Central memory CD8-positive, alpha-beta T cell (primary cell): ENCODE data around the gene SMARCAD1.
"Not testable (repeated sequence)": the region's sequence is repeated elsewhere in the genome, so short reads cannot be mapped to it uniquely, and the experiment has no call there.

Source experiments
- ATAC-seq: fragments of 150-1000 bp; cut with Tn5 transposase; replicated peaks from 2 replicates; pipeline ENCODE4 v1.10.0; 2022; ENCODE audit warnings: mild to moderate bottlenecking, moderate FRiP score, moderate number of reproducible peaks; ENCODE audit not compliant: poor library complexity, severe bottlenecking; ENCODE audit errors: extremely low read depth
- DNase-seq, 2 donors: peaks; one replicate each; pipeline ENCODE4 v3.0.0; 2021; ENCODE audit warnings: low spot score in 2 of 2
- H3K27ac Mint-ChIP-seq: one replicate; pipeline ENCODE4 v1.8.0; 2022; ENCODE audit warnings: low read depth, mild to moderate bottlenecking, moderate library complexity, mixed read lengths
- H3K27me3 Mint-ChIP-seq: one replicate; pipeline ENCODE4 v1.8.0; 2022; ENCODE audit warnings: mixed read lengths
- H3K36me3 Mint-ChIP-seq: one replicate; pipeline ENCODE4 v1.8.0; 2022; ENCODE audit warnings: mild to moderate bottlenecking, moderate library complexity, mixed read lengths; ENCODE audit not compliant: insufficient read depth
- H3K4me1 Mint-ChIP-seq: one replicate; pipeline ENCODE4 v1.8.0; 2022; ENCODE audit warnings: mixed read lengths
- H3K4me3 Mint-ChIP-seq: one replicate; pipeline ENCODE4 v1.8.0; 2022; ENCODE audit warnings: mild to moderate bottlenecking, moderate library complexity, mixed read lengths
- H3K9me3 Mint-ChIP-seq: one replicate; pipeline ENCODE4 v1.8.0; 2022; ENCODE audit warnings: mixed read lengths

Gene SMARCAD1

DNA sequence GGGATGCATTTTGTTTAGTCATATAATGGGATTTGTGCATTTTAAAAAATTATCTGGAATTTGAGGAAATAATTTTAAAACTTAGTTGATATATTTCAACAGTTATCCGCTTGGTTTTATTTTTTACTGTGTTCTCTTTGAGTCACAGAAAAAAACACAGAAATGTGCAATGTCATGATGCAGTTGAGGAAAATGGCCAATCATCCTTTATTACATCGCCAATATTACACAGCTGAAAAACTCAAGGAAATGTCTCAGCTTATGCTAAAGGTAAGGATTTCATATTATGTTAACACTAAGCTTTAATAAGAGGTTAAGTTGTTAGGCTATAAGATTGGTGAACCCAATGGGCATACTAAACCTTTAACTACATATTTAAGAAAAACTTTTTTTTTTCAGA lies 71.1 kb downstream of the SMARCAD1 start:
- Mint-ChIP-seq H3K4me1 (no peaks in the 10 kb centered on the region), H3K27ac (no peak overlapping the region), H3K36me3 (peaks cover 56% of the 10 kb centered on the region), H3K9me3 (no peaks in the 10 kb centered on the region), H3K4me3 (no peak overlapping the region), H3K27me3 (no peaks in the 10 kb centered on the region)
- DNase-seq (no peak), ATAC-seq (no peak)

DNA sequence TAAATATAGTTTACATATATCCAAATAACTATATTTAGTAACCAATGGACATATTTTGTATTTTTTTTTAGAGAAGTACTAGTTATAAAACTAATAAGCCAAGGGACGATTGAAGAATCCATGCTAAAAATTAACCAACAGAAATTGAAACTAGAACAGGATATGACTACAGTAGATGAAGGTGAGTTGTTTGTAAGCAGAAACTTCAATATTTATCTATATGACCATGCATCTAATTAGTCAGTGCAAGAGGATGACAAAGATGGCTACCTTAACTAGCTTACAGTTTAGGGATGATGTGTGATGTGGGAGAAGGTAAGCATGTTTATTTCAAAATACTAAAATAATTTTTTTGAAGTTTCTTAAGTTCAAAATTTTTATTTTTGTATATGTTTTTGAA lies 77.2 kb downstream of the SMARCAD1 start:
- no peak for ATAC-seq
- DNase-seq: no peak
- Mint-ChIP-seq H3K9me3 (no peaks in the 10 kb centered on the region), H3K27ac (no peak overlapping the region), H3K27me3 (no peaks in the 10 kb centered on the region), H3K4me3 (no peak overlapping the region), H3K36me3 (peaks cover 47% of the 10 kb centered on the region), H3K4me1 (no peaks in the 10 kb centered on the region)

DNA sequence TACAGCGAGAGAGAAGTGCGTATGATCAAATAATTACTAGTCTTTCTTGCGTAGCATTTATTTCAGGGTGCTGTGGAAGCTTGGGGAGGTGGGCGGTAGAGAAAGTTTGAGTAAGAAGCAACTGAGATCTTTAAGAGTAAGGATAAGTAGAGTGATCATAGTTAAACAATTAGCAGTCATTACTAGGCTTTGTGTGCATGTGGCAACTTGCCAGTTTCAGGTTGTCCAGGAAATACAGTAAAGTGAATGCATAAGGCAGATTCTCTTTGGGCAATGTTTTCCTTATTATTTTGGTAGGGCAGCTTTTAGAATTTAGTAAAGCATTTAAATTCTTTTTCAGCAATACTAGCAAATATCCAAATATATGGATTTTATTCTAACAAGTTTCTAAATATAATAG lies 78.0 kb downstream of the SMARCAD1 start:
- no peak overlapping the region for H3K27ac Mint-ChIP-seq

DNA sequence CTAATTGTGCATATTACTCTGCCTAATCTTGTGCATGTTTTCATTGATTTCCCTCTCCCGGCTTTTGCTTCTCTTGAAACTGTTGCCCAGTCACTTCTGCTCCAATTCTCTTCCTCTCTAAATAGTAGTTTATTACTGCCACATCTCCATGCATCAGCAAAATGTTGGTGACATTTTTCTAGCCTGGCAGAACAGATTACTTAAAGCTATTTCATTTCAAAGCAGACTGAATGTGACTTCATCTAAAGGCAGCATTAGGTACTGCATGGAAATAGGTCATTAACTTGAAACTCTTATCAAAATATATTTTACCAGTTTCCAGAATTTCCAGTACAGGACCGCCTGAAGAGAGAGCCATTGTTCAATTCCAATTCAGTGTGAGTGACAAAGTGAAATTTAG lies 82.6 kb downstream of the SMARCAD1 start:
- H3K4me1 Mint-ChIP-seq: no peaks in the 10 kb centered on the region
- H3K27ac Mint-ChIP-seq: peak overlapping the region; percentile 1
- H3K4me3 Mint-ChIP-seq: no peak overlapping the region
- H3K36me3 Mint-ChIP-seq: peaks cover 25% of the 10 kb centered on the region
- H3K27me3 Mint-ChIP-seq: no peaks in the 10 kb centered on the region
- no peaks in the 10 kb centered on the region for H3K9me3 Mint-ChIP-seq
- DNase-seq: no peak
- no peak for ATAC-seq

More for the DNA sequence above, 78.0 kb downstream of the SMARCAD1 start:
- ATAC-seq (no peak), DNase-seq (no peak)
- H3K9me3 Mint-ChIP-seq: no peaks in the 10 kb centered on the region
- H3K27me3 Mint-ChIP-seq: no peaks in the 10 kb centered on the region
- H3K4me3 Mint-ChIP-seq: no peak overlapping the region
- H3K4me1 Mint-ChIP-seq: no peaks in the 10 kb centered on the region
- peaks cover 49% of the 10 kb centered on the region for H3K36me3 Mint-ChIP-seq

DNA sequence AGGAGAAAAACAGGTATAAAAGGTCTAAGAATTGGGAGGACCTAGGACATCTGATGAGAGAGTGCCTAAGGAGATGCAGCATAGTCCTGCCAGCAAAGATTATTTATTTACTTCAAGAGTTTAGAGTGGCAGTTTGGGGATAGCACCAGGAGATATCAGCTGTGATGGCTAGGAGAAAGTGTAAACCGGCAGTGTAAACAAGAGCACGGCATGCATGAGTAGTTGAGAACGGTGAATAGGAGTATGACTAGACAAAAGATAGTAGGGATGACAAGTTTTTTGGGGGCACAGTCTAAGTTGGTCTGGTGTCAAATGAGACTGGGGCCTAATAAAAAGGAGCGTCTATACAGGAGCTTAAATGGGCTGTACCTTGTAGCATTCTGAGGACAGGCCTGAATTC lies 86.3 kb downstream of the SMARCAD1 start:
- H3K27ac Mint-ChIP-seq, H3K4me3 Mint-ChIP-seq, H3K4me1 Mint-ChIP-seq, ATAC-seq, H3K9me3 Mint-ChIP-seq, DNase-seq, H3K36me3 Mint-ChIP-seq, H3K27me3 Mint-ChIP-seq: not testable (repeated sequence)

DNA sequence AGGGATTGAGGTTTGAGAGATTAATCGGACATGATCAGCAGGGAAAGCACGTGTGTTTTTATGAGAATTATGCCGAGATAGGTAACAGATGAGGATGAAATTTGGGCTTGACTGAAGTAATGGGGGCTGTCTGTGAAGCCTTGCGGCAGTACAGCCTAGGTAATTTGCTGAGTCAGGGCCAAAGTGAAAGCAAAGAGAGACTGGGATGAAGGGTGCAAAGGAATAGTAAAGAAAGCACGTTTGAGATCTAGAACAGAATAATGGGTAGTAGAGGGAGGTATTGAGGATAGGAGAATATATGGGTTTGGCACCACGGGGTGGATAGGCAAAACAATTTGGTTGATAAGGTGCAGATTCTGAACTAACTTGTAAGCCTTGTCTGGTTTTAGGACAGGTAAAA lies 87.8 kb downstream of the SMARCAD1 start:
- not testable (repeated sequence) for ATAC-seq, H3K9me3 Mint-ChIP-seq, H3K4me3 Mint-ChIP-seq, H3K27ac Mint-ChIP-seq, DNase-seq, H3K27me3 Mint-ChIP-seq, H3K4me1 Mint-ChIP-seq, H3K36me3 Mint-ChIP-seq

DNA sequence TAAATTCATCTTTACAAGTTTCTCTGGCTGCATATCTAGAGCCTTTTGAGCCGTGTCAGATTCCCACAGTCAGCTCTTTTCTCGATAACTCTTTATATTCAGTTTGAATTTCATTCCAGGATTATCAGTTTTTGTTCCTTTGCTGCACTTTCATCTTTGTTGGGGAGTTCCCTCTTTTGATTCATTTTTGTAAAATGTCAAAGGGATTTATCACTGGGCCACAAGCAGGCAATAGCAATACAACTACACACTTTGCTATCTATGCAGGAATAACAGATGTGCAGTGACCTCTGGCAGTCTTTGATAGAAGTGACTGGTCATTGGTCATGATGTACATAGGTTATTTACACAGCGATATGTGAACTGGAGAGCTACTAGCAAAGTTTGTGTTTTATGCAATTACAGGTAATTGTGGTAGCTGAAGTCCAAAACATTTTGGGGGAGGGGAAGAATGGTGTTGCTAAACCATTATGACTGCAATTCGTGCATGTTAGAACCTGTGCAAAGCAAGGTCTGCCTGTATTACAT lies 91.1 kb downstream of the SMARCAD1 start:
- no peak overlapping the region for H3K4me3 Mint-ChIP-seq
- no peaks in the 10 kb centered on the region for H3K4me1 Mint-ChIP-seq
- ATAC-seq (no peak), DNase-seq (no peak)
- no peaks in the 10 kb centered on the region for H3K9me3 Mint-ChIP-seq
- H3K36me3 Mint-ChIP-seq: no peaks in the 10 kb centered on the region
- no peak overlapping the region for H3K27ac Mint-ChIP-seq
- no peaks in the 10 kb centered on the region for H3K27me3 Mint-ChIP-seq

DNA sequence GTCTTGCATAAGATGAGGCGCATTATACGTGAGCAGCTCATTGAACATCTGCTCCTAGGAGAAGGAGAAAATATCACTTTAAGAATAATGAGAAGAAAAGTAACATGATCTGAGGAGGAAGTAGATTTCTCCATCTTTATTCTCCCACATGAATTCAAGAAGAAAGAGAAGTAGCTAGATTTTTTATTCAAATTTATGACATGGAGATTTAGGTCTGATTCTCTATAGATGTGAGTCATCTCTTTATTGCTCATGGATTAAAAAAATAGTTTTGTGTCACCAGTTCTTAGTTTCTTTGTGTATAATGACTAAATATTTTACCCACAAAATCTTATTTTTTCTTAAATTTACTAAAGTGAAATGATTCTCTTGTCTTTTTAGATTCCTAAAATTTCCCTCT lies 94.5 kb downstream of the SMARCAD1 start:
- no peak for DNase-seq
- no peaks in the 10 kb centered on the region for H3K36me3 Mint-ChIP-seq
- no peaks in the 10 kb centered on the region for H3K9me3 Mint-ChIP-seq
- H3K4me1 Mint-ChIP-seq: no peaks in the 10 kb centered on the region
- no peak for ATAC-seq
- no peak overlapping the region for H3K4me3 Mint-ChIP-seq
- no peak overlapping the region for H3K27ac Mint-ChIP-seq
- no peaks in the 10 kb centered on the region for H3K27me3 Mint-ChIP-seq

DNA sequence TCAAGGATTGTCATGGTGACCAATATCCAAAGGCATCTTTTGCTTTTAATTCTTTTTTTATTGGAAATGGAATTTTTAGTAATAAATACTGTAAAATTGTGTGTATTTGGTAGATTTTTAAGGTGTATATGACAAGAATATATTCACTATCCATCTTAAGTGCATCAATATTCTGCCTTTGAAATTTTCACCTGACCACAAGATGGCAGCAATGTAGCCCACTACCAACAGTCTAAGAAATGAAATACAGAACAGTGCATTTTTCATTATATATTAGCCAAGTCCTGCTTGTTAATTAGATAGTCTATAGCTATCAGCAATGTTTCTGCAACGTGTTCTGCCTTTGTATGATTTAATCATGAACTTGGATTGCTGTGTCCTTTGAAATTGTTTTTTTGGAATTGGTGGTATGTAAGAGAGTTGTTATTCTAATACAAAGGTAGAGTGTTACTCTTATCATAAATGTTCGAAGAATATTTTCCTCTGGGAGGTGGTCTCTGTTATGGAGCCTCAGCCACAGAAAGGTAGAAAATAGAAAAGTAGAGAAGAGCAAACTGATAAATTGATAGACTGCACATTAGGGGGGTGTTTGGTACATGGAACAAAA lies 96.8 kb downstream of the SMARCAD1 start:
- DNase-seq (no peak), ATAC-seq (no peak)
- no peaks in the 10 kb centered on the region for H3K4me1 Mint-ChIP-seq
- no peaks in the 10 kb centered on the region for H3K36me3 Mint-ChIP-seq
- no peaks in the 10 kb centered on the region for H3K9me3 Mint-ChIP-seq
- no peak overlapping the region for H3K27ac Mint-ChIP-seq
- no peaks in the 10 kb centered on the region for H3K27me3 Mint-ChIP-seq
- H3K4me3 Mint-ChIP-seq: no peak overlapping the region

DNA sequence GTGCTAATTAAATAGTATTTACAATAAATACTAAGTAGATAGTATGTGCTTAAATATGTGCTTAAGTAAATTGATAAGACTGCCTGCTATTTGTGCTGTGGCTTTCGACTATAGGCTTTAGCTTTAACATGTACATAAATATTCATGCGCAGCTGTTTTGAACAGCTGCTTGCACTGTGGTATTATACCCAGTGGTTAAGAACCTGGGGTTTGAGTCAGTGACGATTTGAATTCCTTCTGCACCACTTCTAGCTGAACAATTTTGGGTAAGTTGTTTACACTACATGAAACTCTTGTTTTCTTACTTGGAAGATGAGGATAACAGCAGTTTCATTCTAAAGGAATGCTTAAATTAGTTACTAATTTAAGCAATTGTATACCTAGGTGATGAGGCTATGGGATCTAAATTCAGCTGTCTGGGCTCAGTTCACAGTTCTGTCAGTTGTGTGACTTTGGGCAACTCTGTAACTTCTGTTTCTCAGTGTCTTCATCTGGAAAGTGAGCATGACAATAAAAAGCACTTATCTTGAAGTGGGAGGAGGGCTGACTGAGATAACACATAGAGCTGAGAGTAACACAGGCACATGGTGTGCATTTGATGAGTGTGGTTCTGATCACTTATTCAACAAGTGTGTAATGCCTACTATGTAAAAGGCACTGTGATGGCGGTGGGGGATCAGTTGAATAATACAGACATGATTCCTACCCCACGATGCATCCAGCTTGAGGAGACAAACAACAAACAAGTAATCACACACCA lies 98.0 kb downstream of the SMARCAD1 start:
- Mint-ChIP-seq H3K36me3 (no peaks in the 10 kb centered on the region), H3K9me3 (no peaks in the 10 kb centered on the region), H3K27ac (no peak overlapping the region), H3K27me3 (no peaks in the 10 kb centered on the region), H3K4me1 (no peaks in the 10 kb centered on the region), H3K4me3 (no peak overlapping the region)
- no peak for ATAC-seq
- no peak for DNase-seq

DNA sequence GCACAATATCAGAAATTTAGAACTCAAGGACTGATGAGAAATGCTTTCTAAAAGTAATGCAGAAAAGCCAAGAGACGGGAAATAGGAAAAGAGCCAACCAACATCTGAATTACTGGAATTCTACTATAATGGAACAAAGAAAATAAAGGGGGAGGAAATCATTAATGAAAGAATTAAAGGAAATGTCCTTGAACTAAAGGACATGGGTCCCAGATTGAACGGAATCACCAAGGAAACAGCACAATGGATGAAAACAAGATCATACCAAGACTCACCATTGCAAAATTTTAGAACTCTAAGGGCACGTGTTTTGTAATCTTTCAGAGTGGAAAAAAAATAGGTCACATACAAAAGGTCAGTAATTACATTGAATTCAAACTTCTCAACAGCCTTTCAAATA lies 99.0 kb downstream of the SMARCAD1 start:
- Mint-ChIP-seq H3K27me3 (peaks cover 3% of the 10 kb centered on the region), H3K4me1 (no peaks in the 10 kb centered on the region), H3K9me3 (no peaks in the 10 kb centered on the region), H3K4me3 (no peak overlapping the region), H3K27ac (no peak overlapping the region), H3K36me3 (no peaks in the 10 kb centered on the region)
- ATAC-seq (no peak), DNase-seq (no peak)

DNA sequence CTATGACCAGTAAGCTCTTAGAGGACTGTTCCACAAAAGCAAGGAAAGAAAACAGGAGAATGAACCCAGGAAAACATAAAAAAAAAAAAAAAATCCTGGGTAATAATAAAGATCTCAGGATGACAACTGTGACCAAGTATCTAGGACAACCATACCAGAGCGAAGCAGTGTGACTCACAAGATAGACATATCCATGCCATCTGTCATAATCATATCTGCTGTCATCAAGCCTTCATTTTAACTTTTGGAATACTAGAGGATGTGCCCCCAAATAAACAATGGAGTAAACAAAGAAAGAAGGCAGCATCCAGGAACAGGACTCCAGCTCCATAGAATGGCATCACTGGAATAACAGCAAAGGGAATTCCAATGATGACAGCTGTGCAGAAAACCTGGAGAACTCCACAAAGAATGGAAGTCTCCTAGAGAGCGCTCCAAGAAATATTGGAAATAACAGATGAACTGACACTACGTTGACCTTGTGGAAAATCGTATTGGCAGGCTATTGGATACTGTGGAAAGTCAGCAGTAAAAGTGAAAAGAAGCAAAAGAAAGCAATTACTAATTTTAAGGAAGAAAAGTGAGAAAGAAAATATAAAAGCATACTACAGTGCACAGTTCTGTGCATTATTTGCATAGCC lies 99.7 kb downstream of the SMARCAD1 start:
- no peak for DNase-seq
- no peaks in the 10 kb centered on the region for H3K4me1 Mint-ChIP-seq
- H3K36me3 Mint-ChIP-seq: no peaks in the 10 kb centered on the region

DNA sequence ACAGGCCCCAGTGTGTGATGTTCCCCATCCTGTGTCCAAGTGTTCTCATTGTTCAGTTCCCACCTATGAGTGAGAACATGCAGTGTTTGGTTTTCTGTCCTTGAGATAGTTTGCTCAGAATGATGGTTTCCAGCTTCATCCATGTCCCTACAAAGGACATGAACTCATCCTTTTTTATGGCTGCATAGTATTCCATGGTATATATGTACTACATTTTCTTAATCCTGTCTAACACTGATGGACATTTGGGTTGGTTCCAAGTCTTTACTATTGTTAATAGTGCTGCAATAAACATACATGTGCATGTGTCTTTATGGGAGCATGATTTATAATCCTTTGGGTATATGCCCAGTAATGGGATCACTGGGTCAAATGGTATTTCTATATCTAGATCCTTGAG lies 112.3 kb downstream of the SMARCAD1 start:
- not testable (repeated sequence) for H3K4me3 Mint-ChIP-seq, H3K4me1 Mint-ChIP-seq, ATAC-seq, H3K9me3 Mint-ChIP-seq, DNase-seq, H3K27ac Mint-ChIP-seq, H3K36me3 Mint-ChIP-seq
- peaks cover 15% of the 10 kb centered on the region for H3K27me3 Mint-ChIP-seq

More for the DNA sequence above, 99.7 kb downstream of the SMARCAD1 start:
- Mint-ChIP-seq H3K4me3 (no peak overlapping the region), H3K27ac (no peak overlapping the region), H3K9me3 (no peaks in the 10 kb centered on the region), H3K27me3 (peaks cover 9% of the 10 kb centered on the region)
- ATAC-seq: no peak
